GM21515 (cell line): ENCODE results near the gene EPHB2.

Experiments used
- ATAC-seq: cut with Tn5 transposase; IDR thresholded peaks from one replicate; pipeline ENCODE4 v1.9.1; 2021; ENCODE audit not compliant: unreplicated experiment

The EPHB2 gene

GRCh38 chr1:22815421-22816066 lies 104.9 kb downstream of the EPHB2 start:
- no peak for ATAC-seq

GRCh38 chr1:22816067-22816775 lies 105.6 kb downstream of the EPHB2 start:
- no peak for ATAC-seq

- ATAC-seq: no peak
Measured at GRCh38 chr1:22816803-22817202, 106.2 kb downstream of the EPHB2 start.

- no peak for ATAC-seq
Measured at GRCh38 chr1:22817462-22817861, 106.8 kb downstream of the EPHB2 start.

- no peak for ATAC-seq
Measured at GRCh38 chr1:22818061-22818770, 107.6 kb downstream of the EPHB2 start.

- ATAC-seq: no peak
Measured at GRCh38 chr1:22819361-22819760, 108.7 kb downstream of the EPHB2 start.

- ATAC-seq: no peak
Measured at GRCh38 chr1:22821027-22821426, 110.4 kb downstream of the EPHB2 start.

- ATAC-seq: no peak
Measured at GRCh38 chr1:22822371-22822770, 111.7 kb downstream of the EPHB2 start.

- no peak for ATAC-seq
Measured at GRCh38 chr1:22824466-22824865, 113.8 kb downstream of the EPHB2 start.

- no peak for ATAC-seq
Measured at GRCh38 chr1:22824975-22825374, 114.3 kb downstream of the EPHB2 start.

- no peak for ATAC-seq
Measured at GRCh38 chr1:22825486-22826189, 115.0 kb downstream of the EPHB2 start.

- no peak for ATAC-seq
Measured at GRCh38 chr1:22826604-22827580, 116.3 kb downstream of the EPHB2 start.

GRCh38 chr1:22827666-22828483 lies 117.2 kb downstream of the EPHB2 start:
- ATAC-seq: no peak

- ATAC-seq: no peak
Measured at GRCh38 chr1:22828484-22829308, 118.1 kb downstream of the EPHB2 start.

GRCh38 chr1:22829309-22829989 lies 118.8 kb downstream of the EPHB2 start:
- ATAC-seq: no peak

- ATAC-seq: no peak
Measured at GRCh38 chr1:22830041-22830566, 119.5 kb downstream of the EPHB2 start.

GRCh38 chr1:22830757-22831340 lies 120.2 kb downstream of the EPHB2 start:
- ATAC-seq: no peak
